Breast epithelium (tissue), 3 donors: Measurements from ENCODE around the gene CD164L2.

Experiments
- POLR2AphosphoS5 ChIP-seq, 3 donors: sonication (generic); formaldehyde crosslinking; IDR thresholded peaks; one replicate each; pipeline ENCODE4 v1.6.1; 2017; ENCODE audit warnings: antibody characterized with exemption in 3 of 3
- TF ChIP-seq, protein P1 (sequence below), 3 donors: fragments of 450-650 bp; IDR thresholded peaks; one replicate each; pipeline ENCODE4 v1.5.1; 2016 to 2017; ENCODE audit warnings: antibody characterized with exemption in 3 of 3, mild to moderate bottlenecking in 3 of 3, moderate library complexity in 3 of 3

DNA sequence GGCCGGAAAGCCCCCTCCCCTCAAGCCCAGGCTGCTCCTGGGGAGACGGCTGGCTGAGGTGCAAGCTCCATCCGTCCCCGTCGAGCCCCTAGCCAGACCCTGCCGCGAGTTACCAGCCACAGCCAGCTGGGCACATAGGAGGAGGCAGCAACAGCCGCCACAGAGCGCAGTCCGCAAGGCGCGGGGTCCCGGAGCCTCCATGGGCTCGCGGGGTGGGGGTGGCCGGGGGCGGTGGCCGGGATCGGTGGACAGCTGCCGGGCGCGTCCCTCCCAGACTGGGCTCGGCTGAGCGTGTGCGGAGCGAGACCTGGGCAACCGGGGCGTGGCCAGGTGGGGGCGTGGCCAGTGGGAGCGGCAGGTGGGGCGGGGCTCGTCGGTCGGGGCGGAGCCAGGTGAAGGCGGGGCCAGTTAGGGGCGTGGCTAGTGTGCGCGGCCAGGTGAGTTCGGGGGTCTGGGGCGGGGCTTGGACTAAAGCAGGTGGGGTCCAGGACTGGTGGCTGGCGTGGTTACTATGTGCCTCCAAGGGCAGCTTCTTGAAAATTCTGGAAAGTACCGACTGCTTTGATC, at the start of gene CD164L2:
- TF ChIP-seq, protein P1, sequence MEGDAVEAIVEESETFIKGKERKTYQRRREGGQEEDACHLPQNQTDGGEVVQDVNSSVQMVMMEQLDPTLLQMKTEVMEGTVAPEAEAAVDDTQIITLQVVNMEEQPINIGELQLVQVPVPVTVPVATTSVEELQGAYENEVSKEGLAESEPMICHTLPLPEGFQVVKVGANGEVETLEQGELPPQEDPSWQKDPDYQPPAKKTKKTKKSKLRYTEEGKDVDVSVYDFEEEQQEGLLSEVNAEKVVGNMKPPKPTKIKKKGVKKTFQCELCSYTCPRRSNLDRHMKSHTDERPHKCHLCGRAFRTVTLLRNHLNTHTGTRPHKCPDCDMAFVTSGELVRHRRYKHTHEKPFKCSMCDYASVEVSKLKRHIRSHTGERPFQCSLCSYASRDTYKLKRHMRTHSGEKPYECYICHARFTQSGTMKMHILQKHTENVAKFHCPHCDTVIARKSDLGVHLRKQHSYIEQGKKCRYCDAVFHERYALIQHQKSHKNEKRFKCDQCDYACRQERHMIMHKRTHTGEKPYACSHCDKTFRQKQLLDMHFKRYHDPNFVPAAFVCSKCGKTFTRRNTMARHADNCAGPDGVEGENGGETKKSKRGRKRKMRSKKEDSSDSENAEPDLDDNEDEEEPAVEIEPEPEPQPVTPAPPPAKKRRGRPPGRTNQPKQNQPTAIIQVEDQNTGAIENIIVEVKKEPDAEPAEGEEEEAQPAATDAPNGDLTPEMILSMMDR (IDR thresholded peaks at IDR 0.05): no peak
- TF ChIP-seq POLR2AphosphoS5 (IDR thresholded peaks at IDR 0.05): no peak
